GM10266 (cell line): ENCODE data around the gene ACOT9.
"Not testable (repeated sequence)": the region's sequence is repeated elsewhere in the genome, so short reads cannot be mapped to it uniquely, and the experiment has no call there.

Source experiments
- DNase-seq: peaks from one replicate; pipeline ENCODE4 v3.0.0; 2012; ENCODE audit errors: extremely low spot score
- TF ChIP-seq, protein P1 (sequence below): IDR thresholded peaks from 2 replicates; pipeline ENCODE4 v1.5.1; 2012; ENCODE audit warnings: mild to moderate bottlenecking, low read depth; ENCODE audit not compliant: control insufficient read depth, insufficient read depth; ENCODE audit errors: missing control alignments

The ACOT9 gene

DNA sequence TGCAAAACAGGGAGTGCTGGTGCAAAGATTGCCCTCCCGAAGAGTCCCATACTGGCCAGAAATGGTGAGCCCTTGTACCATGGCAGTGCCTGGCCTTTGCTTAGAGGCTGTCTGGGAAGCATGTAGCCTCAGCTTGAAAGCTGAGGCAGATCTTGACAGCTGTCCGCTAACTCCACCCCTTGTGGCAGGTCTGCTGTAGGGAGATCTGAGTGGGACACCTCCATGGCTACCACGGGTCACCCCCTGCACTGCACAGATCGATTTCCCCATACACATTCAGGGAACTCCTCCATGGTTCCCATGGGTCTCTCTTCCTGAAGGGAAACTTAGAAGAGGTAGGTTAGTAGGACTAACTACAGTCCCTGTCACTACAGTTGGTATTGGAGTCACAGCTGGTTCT lies 6.1 kb upstream of the ACOT9 start:
- no peak for DNase-seq
- TF ChIP-seq, protein P1, sequence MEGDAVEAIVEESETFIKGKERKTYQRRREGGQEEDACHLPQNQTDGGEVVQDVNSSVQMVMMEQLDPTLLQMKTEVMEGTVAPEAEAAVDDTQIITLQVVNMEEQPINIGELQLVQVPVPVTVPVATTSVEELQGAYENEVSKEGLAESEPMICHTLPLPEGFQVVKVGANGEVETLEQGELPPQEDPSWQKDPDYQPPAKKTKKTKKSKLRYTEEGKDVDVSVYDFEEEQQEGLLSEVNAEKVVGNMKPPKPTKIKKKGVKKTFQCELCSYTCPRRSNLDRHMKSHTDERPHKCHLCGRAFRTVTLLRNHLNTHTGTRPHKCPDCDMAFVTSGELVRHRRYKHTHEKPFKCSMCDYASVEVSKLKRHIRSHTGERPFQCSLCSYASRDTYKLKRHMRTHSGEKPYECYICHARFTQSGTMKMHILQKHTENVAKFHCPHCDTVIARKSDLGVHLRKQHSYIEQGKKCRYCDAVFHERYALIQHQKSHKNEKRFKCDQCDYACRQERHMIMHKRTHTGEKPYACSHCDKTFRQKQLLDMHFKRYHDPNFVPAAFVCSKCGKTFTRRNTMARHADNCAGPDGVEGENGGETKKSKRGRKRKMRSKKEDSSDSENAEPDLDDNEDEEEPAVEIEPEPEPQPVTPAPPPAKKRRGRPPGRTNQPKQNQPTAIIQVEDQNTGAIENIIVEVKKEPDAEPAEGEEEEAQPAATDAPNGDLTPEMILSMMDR, result no peak

GRCh38 chrX:23745786-23746185 lies 2.7 kb upstream of the ACOT9 start:
- DNase-seq, result no peak
- TF ChIP-seq, protein P1, result no peak

DNA sequence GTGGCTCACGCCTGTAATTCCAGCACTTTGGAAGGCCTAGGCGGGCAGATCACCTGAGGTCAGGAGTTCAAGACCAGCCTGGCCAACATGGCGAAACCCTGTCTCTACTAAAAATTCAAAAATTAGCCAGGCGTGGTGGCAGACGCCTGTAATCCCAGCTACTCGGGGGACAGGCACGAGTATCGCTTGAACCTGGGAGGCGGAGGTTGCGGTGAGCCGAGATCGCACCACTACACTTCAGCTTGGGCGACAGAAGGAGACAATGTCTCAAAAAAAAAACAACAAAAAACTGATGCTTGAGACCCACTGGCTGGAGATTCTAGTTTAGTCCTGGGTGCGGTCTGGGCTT lies 521 bp upstream of the ACOT9 start:
- not testable (repeated sequence) for DNase-seq

DNA sequence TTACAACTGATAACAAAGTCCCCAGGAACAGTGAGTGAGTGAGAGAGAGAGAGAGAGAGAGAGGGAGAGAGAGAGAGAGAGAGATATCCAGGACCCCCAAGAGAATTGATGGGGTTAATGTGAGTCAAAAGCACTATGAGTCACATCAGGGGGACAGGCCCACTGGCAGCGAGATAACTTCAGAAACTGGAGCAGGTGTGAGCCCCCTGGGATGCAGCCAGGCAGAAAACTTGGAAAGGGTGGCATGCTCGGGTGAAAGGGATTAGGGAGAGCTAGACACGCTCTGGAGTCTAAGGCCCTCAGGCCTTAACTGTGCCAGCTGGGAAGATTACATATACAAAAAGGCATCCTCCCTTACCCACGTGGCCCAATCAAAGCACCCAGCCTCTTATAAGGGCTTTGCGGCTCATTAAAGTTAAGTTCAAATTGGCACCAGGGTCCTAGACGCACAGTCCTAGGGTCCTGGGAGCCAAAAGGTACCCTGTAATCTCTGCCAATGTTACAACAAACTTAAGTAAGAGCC lies 841 bp downstream of the ACOT9 start:
- TF ChIP-seq, protein P1, result no peak
- no peak for DNase-seq

- TF ChIP-seq, protein P1, result no peak
- no peak for DNase-seq
Observed at GRCh38 chrX:23737413-23737812, 5.7 kb downstream of the ACOT9 start.

- DNase-seq, result no peak
- TF ChIP-seq, protein P1, result no peak
Observed at GRCh38 chrX:23736030-23736429, 7.0 kb downstream of the ACOT9 start.

GRCh38 chrX:23732704-23733103 lies 10.4 kb downstream of the ACOT9 start:
- peak; percentile 37 for DNase-seq
- TF ChIP-seq, protein P1, result no peak

GRCh38 chrX:23731951-23732350 lies 11.1 kb downstream of the ACOT9 start:
- DNase-seq, result no peak
- TF ChIP-seq, protein P1, result no peak
